ENCODE measurements around the gene PEX14.
A peak's percentile ranks its signal among the peaks of the same experiment; 100 is the strongest.

The PEX14 gene

DNA sequence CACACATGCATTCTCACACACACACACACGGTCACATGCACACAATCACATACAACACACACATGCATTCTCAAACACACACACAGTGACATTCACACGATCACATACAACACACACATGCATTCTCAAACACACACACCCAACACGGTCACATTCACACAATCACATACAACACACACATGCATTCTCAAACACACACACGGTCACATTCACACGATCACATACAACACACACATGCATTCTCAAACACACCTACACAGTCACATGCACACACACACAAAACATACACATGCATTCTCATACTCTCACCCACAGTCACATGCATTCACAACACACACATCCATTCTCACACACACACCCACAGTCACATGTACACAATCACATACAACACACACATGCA, 186.7 kb downstream of the PEX14 start:
- Histone ChIP-seq H3K4me1 (ENCODE audit: control insufficient read depth in 1 of 2, insufficient read depth in 2 of 2, low read length in 2 of 2) (no peaks in the 10 kb centered on the region), H3K4me3 (ENCODE audit: low read depth in 1 of 2, low read length in 2 of 2) (no peak overlapping the region), H3K27ac (ENCODE audit: low read depth, low read length) (no peak overlapping the region), H3K9me3 (ENCODE audit: control insufficient read depth in 1 of 2, low read length in 2 of 2) (no peaks in the 10 kb centered on the region), H3K9ac (ENCODE audit: low read depth in 1 of 2, low read length in 2 of 2) (no peak overlapping the region), H3K36me3 (ENCODE audit: control insufficient read depth in 1 of 2, insufficient read depth in 2 of 2, low read length in 2 of 2) (peaks cover 11 to 47% of the 10 kb centered on the region in 2 donors), H3K27me3 (ENCODE audit: control insufficient read depth in 1 of 2, insufficient read depth in 2 of 2, low read length in 2 of 2) (no peaks in the 10 kb centered on the region)

GRCh38 chr1:10662090-10662688, 187.4 kb downstream of the PEX14 start:
- H3K27ac ChIP-seq (ENCODE audit: low read depth, low read length) = no peak overlapping the region
- H3K4me1 ChIP-seq (ENCODE audit: control insufficient read depth in 1 of 2, insufficient read depth in 2 of 2, low read length in 2 of 2) = no peaks in the 10 kb centered on the region
- H3K4me3 ChIP-seq (ENCODE audit: low read depth in 1 of 2, low read length in 2 of 2) = no peak overlapping the region
- peaks cover 14 to 54% of the 10 kb centered on the region in 2 donors for H3K36me3 ChIP-seq (ENCODE audit: control insufficient read depth in 1 of 2, insufficient read depth in 2 of 2, low read length in 2 of 2)
- H3K9ac ChIP-seq (ENCODE audit: low read depth in 1 of 2, low read length in 2 of 2) = no peak overlapping the region
- H3K9me3 ChIP-seq (ENCODE audit: control insufficient read depth in 1 of 2, low read length in 2 of 2) = no peaks in the 10 kb centered on the region
- no peaks in the 10 kb centered on the region for H3K27me3 ChIP-seq (ENCODE audit: control insufficient read depth in 1 of 2, insufficient read depth in 2 of 2, low read length in 2 of 2)

- H3K4me3 ChIP-seq (ENCODE audit: low read depth in 1 of 2, low read length in 2 of 2) = no peak overlapping the region
- H3K36me3 ChIP-seq (ENCODE audit: control insufficient read depth in 1 of 2, insufficient read depth in 2 of 2, low read length in 2 of 2) = peaks cover 15 to 53% of the 10 kb centered on the region in 2 donors
- no peaks in the 10 kb centered on the region for H3K4me1 ChIP-seq (ENCODE audit: control insufficient read depth in 1 of 2, insufficient read depth in 2 of 2, low read length in 2 of 2)
- no peaks in the 10 kb centered on the region for H3K27me3 ChIP-seq (ENCODE audit: control insufficient read depth in 1 of 2, insufficient read depth in 2 of 2, low read length in 2 of 2)
- no peak overlapping the region for H3K27ac ChIP-seq (ENCODE audit: low read depth, low read length)
- H3K9me3 ChIP-seq (ENCODE audit: control insufficient read depth in 1 of 2, low read length in 2 of 2) = no peaks in the 10 kb centered on the region
- H3K9ac ChIP-seq (ENCODE audit: low read depth in 1 of 2, low read length in 2 of 2) = no peak overlapping the region
Measured at GRCh38 chr1:10662824-10663677, 188.3 kb downstream of the PEX14 start.

GRCh38 chr1:10663678-10664035, 188.9 kb downstream of the PEX14 start:
- H3K27ac ChIP-seq (ENCODE audit: low read depth, low read length) = no peak overlapping the region
- no peaks in the 10 kb centered on the region for H3K4me1 ChIP-seq (ENCODE audit: control insufficient read depth in 1 of 2, insufficient read depth in 2 of 2, low read length in 2 of 2)
- peaks cover 10 to 50% of the 10 kb centered on the region in 2 donors for H3K36me3 ChIP-seq (ENCODE audit: control insufficient read depth in 1 of 2, insufficient read depth in 2 of 2, low read length in 2 of 2)
- H3K9ac ChIP-seq (ENCODE audit: low read depth in 1 of 2, low read length in 2 of 2) = no peak overlapping the region
- no peak overlapping the region for H3K4me3 ChIP-seq (ENCODE audit: low read depth in 1 of 2, low read length in 2 of 2)
- no peaks in the 10 kb centered on the region for H3K27me3 ChIP-seq (ENCODE audit: control insufficient read depth in 1 of 2, insufficient read depth in 2 of 2, low read length in 2 of 2)
- H3K9me3 ChIP-seq (ENCODE audit: control insufficient read depth in 1 of 2, low read length in 2 of 2) = no peaks in the 10 kb centered on the region

DNA sequence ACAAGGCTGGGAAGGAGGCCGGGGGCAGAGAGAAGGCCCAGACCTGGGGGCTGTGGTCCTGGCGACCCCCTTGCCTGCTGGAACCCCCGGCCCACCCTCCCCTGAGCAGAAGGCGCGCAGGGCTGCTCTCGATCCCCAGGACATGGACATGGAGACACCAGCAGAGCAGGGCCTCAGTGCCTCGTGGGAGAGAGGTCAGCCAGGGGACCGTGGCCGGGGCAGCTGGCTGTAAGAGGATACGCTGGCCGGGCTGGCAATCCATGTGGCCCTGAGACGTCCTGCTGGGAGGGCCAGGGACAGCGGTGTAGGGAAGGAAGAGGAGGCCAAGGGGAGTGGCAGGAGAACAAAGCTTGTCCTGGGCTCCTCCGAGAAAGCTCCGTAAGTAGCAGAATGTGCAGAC, 189.5 kb downstream of the PEX14 start:
- Histone ChIP-seq H3K36me3 (ENCODE audit: control insufficient read depth in 1 of 2, insufficient read depth in 2 of 2, low read length in 2 of 2) (peaks cover 13 to 46% of the 10 kb centered on the region in 2 donors), H3K9me3 (ENCODE audit: control insufficient read depth in 1 of 2, low read length in 2 of 2) (no peaks in the 10 kb centered on the region), H3K27me3 (ENCODE audit: control insufficient read depth in 1 of 2, insufficient read depth in 2 of 2, low read length in 2 of 2) (no peaks in the 10 kb centered on the region), H3K9ac (ENCODE audit: low read depth in 1 of 2, low read length in 2 of 2) (no peak overlapping the region), H3K4me3 (ENCODE audit: low read depth in 1 of 2, low read length in 2 of 2) (no peak overlapping the region), H3K4me1 (ENCODE audit: control insufficient read depth in 1 of 2, insufficient read depth in 2 of 2, low read length in 2 of 2) (no peaks in the 10 kb centered on the region), H3K27ac (ENCODE audit: low read depth, low read length) (peak overlapping the region; percentile 10)

DNA sequence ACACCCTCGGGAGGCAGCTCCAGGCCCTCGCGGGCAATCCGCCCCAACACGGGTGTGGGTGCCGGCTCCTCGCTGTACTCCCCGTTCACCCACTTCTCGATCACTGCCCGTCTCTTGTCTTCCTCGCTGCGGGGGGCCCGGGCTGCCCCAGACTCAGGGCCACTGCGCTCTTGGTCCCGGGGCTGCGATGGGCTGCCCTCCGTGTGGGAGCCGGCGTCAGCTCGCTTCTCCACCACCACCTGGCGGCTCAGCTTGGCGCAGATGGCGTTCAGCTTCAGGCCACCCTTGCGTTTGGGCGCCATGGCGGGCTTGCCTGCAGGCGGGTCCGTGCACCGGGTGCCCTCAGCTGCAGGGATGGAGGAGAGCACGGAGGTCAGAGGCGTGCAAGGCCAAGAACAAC, 190.5 kb downstream of the PEX14 start:
- H3K9me3 ChIP-seq (ENCODE audit: control insufficient read depth in 1 of 2, low read length in 2 of 2) = no peaks in the 10 kb centered on the region
- no peaks in the 10 kb centered on the region for H3K4me1 ChIP-seq (ENCODE audit: control insufficient read depth in 1 of 2, insufficient read depth in 2 of 2, low read length in 2 of 2)
- no peaks in the 10 kb centered on the region for H3K27me3 ChIP-seq (ENCODE audit: control insufficient read depth in 1 of 2, insufficient read depth in 2 of 2, low read length in 2 of 2)
- peaks cover 13 to 38% of the 10 kb centered on the region in 2 donors for H3K36me3 ChIP-seq (ENCODE audit: control insufficient read depth in 1 of 2, insufficient read depth in 2 of 2, low read length in 2 of 2)
- H3K27ac ChIP-seq (ENCODE audit: low read depth, low read length) = no peak overlapping the region
- no peak overlapping the region for H3K4me3 ChIP-seq (ENCODE audit: low read depth in 1 of 2, low read length in 2 of 2)
- no peak overlapping the region for H3K9ac ChIP-seq (ENCODE audit: low read depth in 1 of 2, low read length in 2 of 2)

DNA sequence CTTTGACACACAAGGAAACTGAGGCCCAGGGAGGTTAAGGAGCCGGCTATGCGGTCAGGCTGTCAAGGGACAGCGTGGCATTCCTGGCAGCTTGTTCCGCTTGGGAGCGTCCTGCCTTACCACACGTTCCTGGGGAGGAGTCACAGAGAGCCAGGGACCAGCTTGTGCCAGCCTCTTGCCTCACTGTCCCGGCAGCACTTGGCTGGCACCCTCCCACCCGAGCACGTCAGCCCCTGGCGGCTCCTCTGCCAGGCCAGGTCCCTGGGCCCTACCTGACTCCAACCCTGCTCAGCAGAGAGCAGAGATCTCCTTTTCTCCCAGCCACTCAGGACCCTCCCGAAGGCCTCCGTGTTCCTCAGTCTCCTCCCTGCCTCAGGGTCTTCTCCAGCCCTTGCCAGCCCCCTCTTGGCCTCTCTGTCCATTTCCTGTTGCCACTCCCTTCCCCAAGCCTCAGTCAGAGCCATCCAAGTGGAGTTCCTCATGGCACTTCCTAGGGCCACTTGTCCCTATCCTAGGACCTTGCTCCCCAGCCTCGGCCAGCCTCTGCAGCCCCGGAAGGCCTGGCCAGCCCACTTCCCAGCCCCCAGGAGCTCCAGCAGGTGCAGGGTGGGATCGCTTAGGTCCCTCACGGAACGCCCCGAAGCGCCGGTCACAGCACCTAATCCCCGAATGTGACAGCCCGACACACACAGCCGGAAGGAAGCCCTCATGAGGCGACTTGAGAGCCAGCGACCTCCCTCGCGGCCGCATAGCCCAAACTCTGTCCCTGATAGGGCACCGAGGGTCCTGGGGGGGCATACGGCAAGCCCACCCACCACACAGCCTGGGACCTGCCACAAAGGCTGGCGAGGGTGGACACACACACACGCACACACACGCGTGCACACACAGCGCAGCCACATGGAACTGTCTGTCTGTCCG, 191.4 kb downstream of the PEX14 start:
- Histone ChIP-seq H3K27me3 (ENCODE audit: control insufficient read depth in 1 of 2, insufficient read depth in 2 of 2, low read length in 2 of 2) (no peaks in the 10 kb centered on the region), H3K4me1 (ENCODE audit: control insufficient read depth in 1 of 2, insufficient read depth in 2 of 2, low read length in 2 of 2) (no peaks in the 10 kb centered on the region), H3K9me3 (ENCODE audit: control insufficient read depth in 1 of 2, low read length in 2 of 2) (no peaks in the 10 kb centered on the region), H3K27ac (ENCODE audit: low read depth, low read length) (no peak overlapping the region), H3K4me3 (ENCODE audit: low read depth in 1 of 2, low read length in 2 of 2) (no peak overlapping the region), H3K36me3 (ENCODE audit: control insufficient read depth in 1 of 2, insufficient read depth in 2 of 2, low read length in 2 of 2) (peaks cover 13 to 39% of the 10 kb centered on the region in 2 donors), H3K9ac (ENCODE audit: low read depth in 1 of 2, low read length in 2 of 2) (no peak overlapping the region)

DNA sequence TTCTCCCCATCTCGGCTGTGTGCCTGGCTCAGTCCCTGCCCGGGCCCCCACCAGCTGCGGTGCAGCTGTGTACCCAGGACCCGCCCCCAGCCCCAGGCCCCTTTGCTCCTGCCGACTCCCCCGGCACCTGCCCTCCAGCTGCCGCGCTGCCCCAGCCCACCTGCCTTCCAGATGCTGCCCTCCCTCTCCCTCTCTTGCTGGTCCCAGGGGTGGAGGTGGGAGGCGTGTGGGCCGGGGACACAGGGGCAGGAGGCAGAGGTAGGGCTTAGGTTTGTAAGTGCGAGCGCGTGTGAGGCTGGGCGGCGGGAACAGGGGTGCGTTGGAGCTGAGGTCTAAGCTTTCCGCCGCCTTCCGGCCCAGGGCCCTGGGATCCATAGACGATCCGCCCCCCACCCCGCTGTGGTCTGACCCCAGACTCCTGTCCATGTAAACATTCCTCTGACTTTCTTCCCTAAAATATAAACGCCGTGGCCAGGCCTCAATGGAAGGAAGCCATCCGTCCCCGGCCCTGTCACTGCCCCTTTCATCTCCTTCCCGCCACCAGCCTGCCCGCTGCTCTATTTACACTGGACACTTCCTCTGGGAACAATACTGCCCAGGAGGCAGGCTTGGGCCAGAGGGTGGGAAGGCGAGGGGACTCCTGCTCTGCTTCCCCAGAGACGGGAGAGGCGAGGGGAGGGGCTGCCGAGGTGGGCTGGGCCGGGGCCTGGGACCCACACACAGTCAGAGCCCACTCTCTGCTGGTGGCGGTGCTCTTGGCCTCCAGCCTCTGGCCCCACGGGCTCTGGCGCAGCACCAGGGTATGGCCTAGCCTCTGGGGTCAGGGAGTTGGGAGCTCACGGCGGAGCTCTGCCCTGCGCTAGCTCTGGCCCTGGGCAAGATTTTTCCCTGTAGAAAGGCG, 193.4 kb downstream of the PEX14 start:
- Histone ChIP-seq H3K4me1 (ENCODE audit: control insufficient read depth in 1 of 2, insufficient read depth in 2 of 2, low read length in 2 of 2) (no peaks in the 10 kb centered on the region), H3K36me3 (ENCODE audit: control insufficient read depth in 1 of 2, insufficient read depth in 2 of 2, low read length in 2 of 2) (peaks cover 13 to 27% of the 10 kb centered on the region in 2 donors), H3K9ac (ENCODE audit: low read depth in 1 of 2, low read length in 2 of 2) (no peak overlapping the region), H3K9me3 (ENCODE audit: control insufficient read depth in 1 of 2, low read length in 2 of 2) (no peaks in the 10 kb centered on the region), H3K4me3 (ENCODE audit: low read depth in 1 of 2, low read length in 2 of 2) (no peak overlapping the region), H3K27ac (ENCODE audit: low read depth, low read length) (peak overlapping the region; percentile 20), H3K27me3 (ENCODE audit: control insufficient read depth in 1 of 2, insufficient read depth in 2 of 2, low read length in 2 of 2) (no peaks in the 10 kb centered on the region)

DNA sequence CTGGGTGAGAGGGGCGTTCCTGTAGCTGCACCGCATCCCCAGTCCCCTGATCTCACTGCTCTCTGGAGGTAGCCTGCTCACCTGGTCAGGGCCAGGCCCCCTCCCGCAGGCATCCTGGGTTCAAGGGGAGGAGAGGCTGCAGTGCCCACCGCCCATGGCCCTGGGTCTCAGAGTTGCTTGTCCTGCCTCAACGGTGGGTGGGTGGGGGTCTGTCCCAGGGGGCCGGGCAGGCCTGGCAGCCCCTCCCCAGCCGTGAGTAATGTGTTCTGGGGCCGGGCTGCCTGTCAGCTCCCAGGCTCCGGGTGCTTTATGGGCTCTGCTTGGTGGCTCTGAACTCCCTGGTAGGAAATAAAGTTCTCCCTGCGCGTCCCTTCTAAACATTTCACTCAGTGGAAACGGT, 194.8 kb downstream of the PEX14 start:
- peaks cover 13 to 24% of the 10 kb centered on the region in 2 donors for H3K36me3 ChIP-seq (ENCODE audit: control insufficient read depth in 1 of 2, insufficient read depth in 2 of 2, low read length in 2 of 2)
- H3K27ac ChIP-seq (ENCODE audit: low read depth, low read length) = no peak overlapping the region
- no peaks in the 10 kb centered on the region for H3K9me3 ChIP-seq (ENCODE audit: control insufficient read depth in 1 of 2, low read length in 2 of 2)
- H3K4me1 ChIP-seq (ENCODE audit: control insufficient read depth in 1 of 2, insufficient read depth in 2 of 2, low read length in 2 of 2) = no peaks in the 10 kb centered on the region
- H3K4me3 ChIP-seq (ENCODE audit: low read depth in 1 of 2, low read length in 2 of 2) = no peak overlapping the region
- H3K9ac ChIP-seq (ENCODE audit: low read depth in 1 of 2, low read length in 2 of 2) = no peak overlapping the region
- H3K27me3 ChIP-seq (ENCODE audit: control insufficient read depth in 1 of 2, insufficient read depth in 2 of 2, low read length in 2 of 2) = no peaks in the 10 kb centered on the region
